Measurements from ENCODE around the gene NECTIN1.

NECTIN1 gene

GRCh38 chr11:119763071-119763728, 34.2 kb upstream of the NECTIN1 start:
- no peak for ATAC-seq (replicated peaks; ENCODE audit: extremely low read depth, poor library complexity, severe bottlenecking)
- H3K27me3 Mint-ChIP-seq: peaks cover 76% of the 10 kb centered on the region
- peaks cover 5% of the 10 kb centered on the region for H3K4me1 Mint-ChIP-seq
- H3K36me3 Mint-ChIP-seq (ENCODE audit: insufficient read depth): peaks cover 2% of the 10 kb centered on the region
- DNase-seq (ENCODE audit: low spot score in 2 of 2): no peak
- no peaks in the 10 kb centered on the region for H3K9me3 Mint-ChIP-seq
- no peak overlapping the region for H3K4me3 Mint-ChIP-seq
- H3K27ac Mint-ChIP-seq (ENCODE audit: low read depth): no peak overlapping the region

DNA sequence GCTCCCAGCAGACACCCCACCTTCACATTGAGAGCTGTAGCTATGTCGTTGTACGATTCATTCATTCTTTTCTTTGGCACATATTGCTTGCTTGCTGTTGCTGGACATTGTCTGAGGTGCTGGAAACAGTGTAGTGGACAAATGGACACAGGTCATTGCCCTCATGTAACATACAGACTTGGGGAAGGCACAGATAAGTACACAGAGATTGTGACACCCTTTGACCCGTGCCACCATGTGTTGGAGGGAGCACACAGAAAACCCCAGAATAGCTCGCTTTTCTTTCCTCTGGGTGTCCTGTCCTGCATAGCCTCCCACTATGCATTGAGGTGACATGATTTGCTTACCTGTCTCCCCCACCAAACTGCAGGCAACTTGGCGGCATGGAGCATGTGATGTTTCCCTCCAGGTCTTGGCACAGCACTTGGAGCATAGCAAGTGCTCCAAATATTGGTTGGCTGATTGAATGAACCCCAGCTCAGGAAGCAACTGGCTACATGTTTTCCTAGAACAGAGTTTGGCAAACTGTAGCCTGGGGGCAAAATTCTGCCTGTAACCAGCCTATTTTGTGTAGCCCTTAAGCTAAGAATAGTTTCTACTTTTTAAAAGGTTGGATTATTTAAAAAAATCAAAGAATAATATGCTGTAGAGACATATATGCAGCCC, 30.9 kb upstream of the NECTIN1 start:
- H3K36me3 Mint-ChIP-seq (ENCODE audit: insufficient read depth): no peaks in the 10 kb centered on the region
- H3K27ac Mint-ChIP-seq (ENCODE audit: low read depth): no peak overlapping the region
- DNase-seq (ENCODE audit: low spot score in 2 of 2) (no peak), ATAC-seq (replicated peaks; ENCODE audit: extremely low read depth, poor library complexity, severe bottlenecking) (no peak)
- no peaks in the 10 kb centered on the region for H3K4me1 Mint-ChIP-seq
- H3K9me3 Mint-ChIP-seq: no peaks in the 10 kb centered on the region
- H3K27me3 Mint-ChIP-seq: peaks cover 60% of the 10 kb centered on the region
- no peak overlapping the region for H3K4me3 Mint-ChIP-seq

DNA sequence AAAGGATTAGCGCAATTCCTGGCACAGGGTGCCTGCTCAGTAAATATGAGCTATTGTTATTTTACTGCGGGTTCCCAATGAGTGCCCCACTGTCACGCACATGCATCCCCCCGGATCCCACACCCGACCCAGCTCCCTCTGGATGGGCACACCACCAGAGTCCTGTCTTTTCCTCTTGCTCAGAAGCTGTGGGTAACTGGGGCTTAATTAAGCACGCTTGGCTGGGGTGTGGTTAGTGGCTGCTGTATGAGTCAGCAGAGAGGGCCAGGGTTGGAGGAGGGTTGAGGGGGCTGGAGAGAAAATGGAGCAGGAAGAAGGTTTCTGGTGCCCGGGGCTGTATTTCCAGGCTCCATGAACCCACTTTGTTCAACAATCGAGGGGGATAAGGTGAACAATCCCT, 30.3 kb upstream of the NECTIN1 start:
- ATAC-seq (replicated peaks; ENCODE audit: extremely low read depth, poor library complexity, severe bottlenecking) (no peak), DNase-seq (ENCODE audit: low spot score in 2 of 2) (no peak)
- H3K27me3 Mint-ChIP-seq: peaks cover 60% of the 10 kb centered on the region
- H3K36me3 Mint-ChIP-seq (ENCODE audit: insufficient read depth): no peaks in the 10 kb centered on the region
- no peak overlapping the region for H3K27ac Mint-ChIP-seq (ENCODE audit: low read depth)
- no peaks in the 10 kb centered on the region for H3K4me1 Mint-ChIP-seq
- no peaks in the 10 kb centered on the region for H3K9me3 Mint-ChIP-seq
- H3K4me3 Mint-ChIP-seq: no peak overlapping the region

DNA sequence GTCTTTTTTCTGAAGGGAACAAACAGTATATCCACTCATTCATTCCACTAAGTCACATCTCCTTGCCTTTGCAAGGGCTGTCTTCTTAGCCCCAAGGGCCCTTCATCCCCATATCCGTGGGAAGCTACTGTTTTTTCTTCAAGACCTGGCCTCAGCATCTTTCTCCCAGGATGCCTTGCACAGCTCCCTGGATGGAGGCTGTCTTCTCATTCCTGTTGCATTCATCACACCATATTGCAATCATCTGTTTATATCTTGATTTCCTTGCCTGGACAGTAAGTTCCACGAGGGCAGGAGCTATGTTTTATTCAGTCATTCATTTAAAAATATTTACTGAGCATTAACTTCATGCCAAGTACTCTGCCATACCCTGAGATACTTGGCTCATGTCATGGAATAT, 29.3 kb upstream of the NECTIN1 start:
- Mint-ChIP-seq H3K27me3 (peaks cover 57% of the 10 kb centered on the region), H3K36me3 (ENCODE audit: insufficient read depth) (peaks cover 2% of the 10 kb centered on the region), H3K4me1 (no peaks in the 10 kb centered on the region), H3K9me3 (no peaks in the 10 kb centered on the region), H3K27ac (ENCODE audit: low read depth) (no peak overlapping the region), H3K4me3 (no peak overlapping the region)
- no peak for ATAC-seq (replicated peaks; ENCODE audit: extremely low read depth, poor library complexity, severe bottlenecking)
- DNase-seq (ENCODE audit: low spot score in 2 of 2): no peak

DNA sequence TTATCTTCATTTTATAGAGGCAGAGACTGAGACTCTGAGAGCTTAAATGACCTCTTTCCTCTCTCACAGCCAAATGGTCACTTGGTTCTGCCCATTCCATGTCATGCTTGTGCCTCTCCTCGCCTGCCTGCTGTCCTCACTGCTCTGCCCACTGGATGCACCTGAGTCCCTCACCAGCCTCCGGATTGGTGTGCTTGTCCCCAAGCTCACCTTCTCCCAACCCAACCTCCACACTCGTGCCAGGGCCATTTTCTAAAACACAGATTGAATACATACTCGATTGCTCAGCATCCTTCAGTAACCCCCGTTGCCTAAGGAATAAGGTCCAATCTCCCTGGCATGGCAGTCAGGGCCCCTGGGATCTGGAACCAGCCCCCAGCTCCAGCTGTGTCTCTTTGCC, 28.4 kb upstream of the NECTIN1 start:
- no peak overlapping the region for H3K27ac Mint-ChIP-seq (ENCODE audit: low read depth)
- H3K4me1 Mint-ChIP-seq: no peaks in the 10 kb centered on the region
- peaks cover 58% of the 10 kb centered on the region for H3K27me3 Mint-ChIP-seq
- ATAC-seq (replicated peaks; ENCODE audit: extremely low read depth, poor library complexity, severe bottlenecking) (no peak), DNase-seq (ENCODE audit: low spot score in 2 of 2) (no peak)
- H3K36me3 Mint-ChIP-seq (ENCODE audit: insufficient read depth): peaks cover 2% of the 10 kb centered on the region
- H3K4me3 Mint-ChIP-seq: no peak overlapping the region
- no peaks in the 10 kb centered on the region for H3K9me3 Mint-ChIP-seq

GRCh38 chr11:119756169-119756865, 27.3 kb upstream of the NECTIN1 start:
- no peak for ATAC-seq (replicated peaks; ENCODE audit: extremely low read depth, poor library complexity, severe bottlenecking)
- Mint-ChIP-seq H3K9me3 (no peaks in the 10 kb centered on the region), H3K36me3 (ENCODE audit: insufficient read depth) (peaks cover 2% of the 10 kb centered on the region), H3K27me3 (peaks cover 63% of the 10 kb centered on the region), H3K4me3 (no peak overlapping the region), H3K27ac (ENCODE audit: low read depth) (no peak overlapping the region), H3K4me1 (peaks cover 6% of the 10 kb centered on the region)
- DNase-seq (ENCODE audit: low spot score in 2 of 2): no peak

DNA sequence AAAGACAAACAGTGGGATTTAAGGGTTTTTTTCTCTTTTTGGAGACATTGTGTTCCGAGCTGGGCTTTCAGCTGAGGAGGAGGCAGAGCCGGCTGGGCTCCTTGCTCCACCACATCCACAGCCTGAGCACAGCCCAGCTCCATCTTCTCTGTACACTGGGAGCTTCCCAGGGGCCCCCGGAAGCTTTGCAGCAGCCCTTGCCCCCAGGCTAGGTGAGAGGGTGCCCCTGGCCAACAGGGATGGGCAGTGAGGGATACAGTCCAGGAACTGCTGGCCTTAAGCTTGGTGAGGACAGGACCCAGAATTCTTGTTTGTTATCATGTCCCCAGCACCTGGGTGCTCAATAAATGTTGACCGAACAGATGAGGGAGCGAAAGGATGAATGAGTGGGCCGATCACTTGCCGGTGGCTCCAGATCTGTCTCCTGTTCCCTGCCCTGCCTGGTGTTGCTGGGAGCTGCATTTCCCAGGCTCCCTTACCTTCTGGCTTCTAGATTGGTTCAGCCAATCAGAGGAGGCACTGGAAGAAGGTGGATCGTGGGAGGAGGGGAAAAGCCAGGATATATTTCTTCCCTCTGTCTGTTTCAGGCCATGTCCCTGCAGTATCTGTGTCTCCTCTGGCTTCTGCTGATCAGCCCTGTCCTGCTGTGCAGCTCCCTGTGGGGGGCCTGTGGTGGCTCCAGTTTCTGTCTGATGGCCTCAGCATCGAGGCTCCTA, 26.5 kb upstream of the NECTIN1 start:
- H3K27me3 Mint-ChIP-seq: peaks cover 63% of the 10 kb centered on the region
- H3K4me1 Mint-ChIP-seq: peaks cover 7% of the 10 kb centered on the region
- ATAC-seq (replicated peaks; ENCODE audit: extremely low read depth, poor library complexity, severe bottlenecking) (no peak), DNase-seq (ENCODE audit: low spot score in 2 of 2) (no peak)
- H3K36me3 Mint-ChIP-seq (ENCODE audit: insufficient read depth): peaks cover 2% of the 10 kb centered on the region
- no peaks in the 10 kb centered on the region for H3K9me3 Mint-ChIP-seq
- H3K4me3 Mint-ChIP-seq: no peak overlapping the region
- no peak overlapping the region for H3K27ac Mint-ChIP-seq (ENCODE audit: low read depth)

- H3K36me3 Mint-ChIP-seq (ENCODE audit: insufficient read depth): peaks cover 2% of the 10 kb centered on the region
- no peak for ATAC-seq (replicated peaks; ENCODE audit: extremely low read depth, poor library complexity, severe bottlenecking)
- H3K9me3 Mint-ChIP-seq: no peaks in the 10 kb centered on the region
- DNase-seq (ENCODE audit: low spot score in 2 of 2): no peak
- peaks cover 68% of the 10 kb centered on the region for H3K27me3 Mint-ChIP-seq
- H3K4me3 Mint-ChIP-seq: no peak overlapping the region
- peaks cover 7% of the 10 kb centered on the region for H3K4me1 Mint-ChIP-seq
- no peak overlapping the region for H3K27ac Mint-ChIP-seq (ENCODE audit: low read depth)
Observed at GRCh38 chr11:119754656-119755355, 25.8 kb upstream of the NECTIN1 start.

GRCh38 chr11:119754199-119754598, 25.2 kb upstream of the NECTIN1 start:
- peaks cover 2% of the 10 kb centered on the region for H3K36me3 Mint-ChIP-seq (ENCODE audit: insufficient read depth)
- no peaks in the 10 kb centered on the region for H3K9me3 Mint-ChIP-seq
- DNase-seq (ENCODE audit: low spot score in 2 of 2) (no peak), ATAC-seq (replicated peaks; ENCODE audit: extremely low read depth, poor library complexity, severe bottlenecking) (no peak)
- peaks cover 71% of the 10 kb centered on the region for H3K27me3 Mint-ChIP-seq
- H3K4me3 Mint-ChIP-seq: no peak overlapping the region
- H3K4me1 Mint-ChIP-seq: peaks cover 7% of the 10 kb centered on the region
- no peak overlapping the region for H3K27ac Mint-ChIP-seq (ENCODE audit: low read depth)

DNA sequence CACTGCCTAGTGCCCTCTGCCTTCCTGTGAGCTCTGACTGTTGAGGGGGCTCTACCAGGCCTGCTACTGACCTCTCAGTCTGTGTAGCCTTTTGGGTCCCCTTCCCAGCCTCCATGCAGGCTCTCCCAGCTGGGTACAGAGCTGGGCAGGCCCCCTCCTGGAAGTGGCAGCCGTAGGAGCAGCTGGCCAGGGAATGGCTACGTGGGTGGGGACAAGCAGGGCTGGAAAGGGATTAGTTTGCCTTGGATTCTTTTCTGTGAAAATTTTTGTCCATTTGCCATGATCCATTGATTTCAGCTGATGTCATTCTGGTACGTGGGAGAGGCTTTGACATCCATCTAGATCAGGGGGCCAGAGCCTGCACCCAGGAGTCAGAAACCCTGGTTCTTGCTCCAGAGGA, 23.9 kb upstream of the NECTIN1 start:
- H3K4me1 Mint-ChIP-seq: peaks cover 7% of the 10 kb centered on the region
- H3K27ac Mint-ChIP-seq (ENCODE audit: low read depth): no peak overlapping the region
- H3K27me3 Mint-ChIP-seq: peaks cover 71% of the 10 kb centered on the region
- H3K9me3 Mint-ChIP-seq: no peaks in the 10 kb centered on the region
- DNase-seq (ENCODE audit: low spot score in 2 of 2) (no peak), ATAC-seq (replicated peaks; ENCODE audit: extremely low read depth, poor library complexity, severe bottlenecking) (no peak)
- H3K36me3 Mint-ChIP-seq (ENCODE audit: insufficient read depth): peaks cover 2% of the 10 kb centered on the region
- no peak overlapping the region for H3K4me3 Mint-ChIP-seq

DNA sequence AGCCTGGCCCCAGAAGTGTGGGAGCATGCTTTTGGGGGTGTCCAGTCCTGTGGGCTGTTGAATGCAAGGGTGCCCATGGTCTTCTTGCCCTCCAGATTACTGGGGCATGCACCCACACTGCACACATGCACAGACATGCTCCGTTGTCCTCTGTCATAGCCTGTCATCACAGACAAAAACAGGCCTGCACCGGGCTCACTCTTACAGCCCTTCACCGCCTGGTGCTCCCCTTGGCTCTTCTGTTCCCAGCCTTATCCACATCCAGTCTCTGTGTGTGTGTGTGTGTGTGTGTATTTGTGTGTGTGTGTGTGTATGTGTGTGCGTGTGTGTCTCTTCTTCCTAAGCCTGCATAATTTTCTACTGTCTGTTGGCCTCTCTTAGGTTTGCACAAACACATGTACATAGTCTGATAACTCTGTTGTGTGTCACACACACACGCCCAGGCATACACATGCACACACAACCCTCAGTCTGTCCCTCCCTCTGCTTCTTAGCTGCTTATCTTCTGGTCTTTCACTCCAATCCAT, 23.4 kb upstream of the NECTIN1 start:
- ATAC-seq (replicated peaks; ENCODE audit: extremely low read depth, poor library complexity, severe bottlenecking) (no peak), DNase-seq (ENCODE audit: low spot score in 2 of 2) (no peak)
- Mint-ChIP-seq H3K4me1 (peaks cover 7% of the 10 kb centered on the region), H3K9me3 (no peaks in the 10 kb centered on the region), H3K4me3 (no peak overlapping the region), H3K36me3 (ENCODE audit: insufficient read depth) (peaks cover 2% of the 10 kb centered on the region), H3K27ac (ENCODE audit: low read depth) (no peak overlapping the region), H3K27me3 (peaks cover 71% of the 10 kb centered on the region)

GRCh38 chr11:119750056-119750455, 21.1 kb upstream of the NECTIN1 start:
- no peaks in the 10 kb centered on the region for H3K9me3 Mint-ChIP-seq
- H3K36me3 Mint-ChIP-seq (ENCODE audit: insufficient read depth): peaks cover 2% of the 10 kb centered on the region
- peaks cover 7% of the 10 kb centered on the region for H3K4me1 Mint-ChIP-seq
- ATAC-seq (replicated peaks; ENCODE audit: extremely low read depth, poor library complexity, severe bottlenecking) (no peak), DNase-seq (ENCODE audit: low spot score in 2 of 2) (no peak)
- H3K27ac Mint-ChIP-seq (ENCODE audit: low read depth): no peak overlapping the region
- H3K4me3 Mint-ChIP-seq: no peak overlapping the region
- peaks cover 90% of the 10 kb centered on the region for H3K27me3 Mint-ChIP-seq

Measured in central memory CD8-positive, alpha-beta T cell (primary cell).